Measurements from ENCODE around the gene MANSC4. TPM values are rescaled to one million over a fixed set of nuclear protein-coding genes. Genes with fewer than 3 reads are reported as not detected.

MANSC4 gene
- total RNA-seq, 1 experiment from 2014 or later: not detected

DNA sequence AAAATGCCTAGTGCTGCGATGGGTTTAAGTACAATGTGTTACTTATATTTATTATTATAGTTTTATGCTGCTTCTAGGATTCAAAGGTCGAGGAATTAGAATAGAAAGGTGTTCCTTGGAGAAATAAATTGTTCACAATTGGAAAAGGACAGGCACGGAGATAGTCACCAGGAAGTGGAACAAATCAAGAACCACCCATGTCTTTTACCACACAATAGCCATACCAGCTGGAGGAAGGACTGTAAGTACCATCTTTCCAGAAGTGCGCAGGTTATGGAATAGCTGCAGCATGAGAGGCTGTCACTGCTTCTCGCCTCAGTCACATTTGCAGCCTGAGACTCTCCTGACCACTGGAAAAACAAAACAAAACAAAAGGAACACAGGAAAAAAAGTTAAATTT lies 40.5 kb upstream of the MANSC4 start:
- ATAC-seq (no peak), DNase-seq (ENCODE audit: low read depth, low spot score) (no peak)
- ChIA-PET POLR2A (no interaction called here), CTCF (interaction anchor here (0.7 kb wide), 1 partner anchor 88 kb away, joined by 4 read pairs; no protein-coding TSS in a partner anchor)
- Histone ChIP-seq H3K27me3 (ENCODE audit: control insufficient read depth, insufficient read depth, low read length) (no peaks in the 10 kb centered on the region), H3K27ac (ENCODE audit: low read length) (no peak overlapping the region), H3K4me3 (ENCODE audit: low read depth in 2 of 2, low read length in 2 of 2) (no peak overlapping the region), H3K36me3 (ENCODE audit: control insufficient read depth, insufficient read depth, low read length) (no peaks in the 10 kb centered on the region), H3K4me1 (ENCODE audit: control insufficient read depth, insufficient read depth, low read length) (peaks cover 7% of the 10 kb centered on the region; the same call in 1 of the 2 replicates), H3K9me3 (ENCODE audit: control insufficient read depth, insufficient read depth, low read depth, low read length) (no peaks in the 10 kb centered on the region)
- no TSS peak for BruUV-seq (replicated peaks)
- intact Hi-C loops (cut with micrococcal nuclease; ENCODE audit: unreplicated experiment): no loop called here
- in situ Hi-C loops (cut with HindIII; ENCODE audit: low pct_unique_long_range_greater_than_20kb, low sequenced_read_pairs): no loop called here
- TF ChIP-seq SIN3A (IDR thresholded peaks at IDR 0.05; ENCODE audit: borderline replicate concordance, insufficient read depth, low read depth, low read length): no peak
- TF ChIP-seq TCF7L2 (IDR thresholded peaks at IDR 0.05; ENCODE audit: low read depth, low read length): no peak
- TF ChIP-seq, protein P1, sequence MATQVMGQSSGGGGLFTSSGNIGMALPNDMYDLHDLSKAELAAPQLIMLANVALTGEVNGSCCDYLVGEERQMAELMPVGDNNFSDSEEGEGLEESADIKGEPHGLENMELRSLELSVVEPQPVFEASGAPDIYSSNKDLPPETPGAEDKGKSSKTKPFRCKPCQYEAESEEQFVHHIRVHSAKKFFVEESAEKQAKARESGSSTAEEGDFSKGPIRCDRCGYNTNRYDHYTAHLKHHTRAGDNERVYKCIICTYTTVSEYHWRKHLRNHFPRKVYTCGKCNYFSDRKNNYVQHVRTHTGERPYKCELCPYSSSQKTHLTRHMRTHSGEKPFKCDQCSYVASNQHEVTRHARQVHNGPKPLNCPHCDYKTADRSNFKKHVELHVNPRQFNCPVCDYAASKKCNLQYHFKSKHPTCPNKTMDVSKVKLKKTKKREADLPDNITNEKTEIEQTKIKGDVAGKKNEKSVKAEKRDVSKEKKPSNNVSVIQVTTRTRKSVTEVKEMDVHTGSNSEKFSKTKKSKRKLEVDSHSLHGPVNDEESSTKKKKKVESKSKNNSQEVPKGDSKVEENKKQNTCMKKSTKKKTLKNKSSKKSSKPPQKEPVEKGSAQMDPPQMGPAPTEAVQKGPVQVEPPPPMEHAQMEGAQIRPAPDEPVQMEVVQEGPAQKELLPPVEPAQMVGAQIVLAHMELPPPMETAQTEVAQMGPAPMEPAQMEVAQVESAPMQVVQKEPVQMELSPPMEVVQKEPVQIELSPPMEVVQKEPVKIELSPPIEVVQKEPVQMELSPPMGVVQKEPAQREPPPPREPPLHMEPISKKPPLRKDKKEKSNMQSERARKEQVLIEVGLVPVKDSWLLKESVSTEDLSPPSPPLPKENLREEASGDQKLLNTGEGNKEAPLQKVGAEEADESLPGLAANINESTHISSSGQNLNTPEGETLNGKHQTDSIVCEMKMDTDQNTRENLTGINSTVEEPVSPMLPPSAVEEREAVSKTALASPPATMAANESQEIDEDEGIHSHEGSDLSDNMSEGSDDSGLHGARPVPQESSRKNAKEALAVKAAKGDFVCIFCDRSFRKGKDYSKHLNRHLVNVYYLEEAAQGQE (IDR thresholded peaks at IDR 0.05; ENCODE audit: insufficient read depth in 1 of 2, low read depth in 2 of 2, low read length in 1 of 2): no peak
- TF ChIP-seq, protein P2, sequence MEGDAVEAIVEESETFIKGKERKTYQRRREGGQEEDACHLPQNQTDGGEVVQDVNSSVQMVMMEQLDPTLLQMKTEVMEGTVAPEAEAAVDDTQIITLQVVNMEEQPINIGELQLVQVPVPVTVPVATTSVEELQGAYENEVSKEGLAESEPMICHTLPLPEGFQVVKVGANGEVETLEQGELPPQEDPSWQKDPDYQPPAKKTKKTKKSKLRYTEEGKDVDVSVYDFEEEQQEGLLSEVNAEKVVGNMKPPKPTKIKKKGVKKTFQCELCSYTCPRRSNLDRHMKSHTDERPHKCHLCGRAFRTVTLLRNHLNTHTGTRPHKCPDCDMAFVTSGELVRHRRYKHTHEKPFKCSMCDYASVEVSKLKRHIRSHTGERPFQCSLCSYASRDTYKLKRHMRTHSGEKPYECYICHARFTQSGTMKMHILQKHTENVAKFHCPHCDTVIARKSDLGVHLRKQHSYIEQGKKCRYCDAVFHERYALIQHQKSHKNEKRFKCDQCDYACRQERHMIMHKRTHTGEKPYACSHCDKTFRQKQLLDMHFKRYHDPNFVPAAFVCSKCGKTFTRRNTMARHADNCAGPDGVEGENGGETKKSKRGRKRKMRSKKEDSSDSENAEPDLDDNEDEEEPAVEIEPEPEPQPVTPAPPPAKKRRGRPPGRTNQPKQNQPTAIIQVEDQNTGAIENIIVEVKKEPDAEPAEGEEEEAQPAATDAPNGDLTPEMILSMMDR (IDR thresholded peaks at IDR 0.05): no peak
- TF ChIP-seq POLR2AphosphoS5 (IDR thresholded peaks at IDR 0.05; ENCODE audit: low read depth, low read length): no peak

GRCh38 chr12:27818401-27818918 lies 38.4 kb upstream of the MANSC4 start:
- POLR2A ChIA-PET: no interaction called here
- no TSS peak for BruUV-seq (replicated peaks)
- H3K27ac ChIP-seq (ENCODE audit: low read length): no peak overlapping the region

More at GRCh38 chr12:27818401-27818918, 38.4 kb upstream of the MANSC4 start:
- Histone ChIP-seq H3K4me3 (ENCODE audit: low read depth in 2 of 2, low read length in 2 of 2) (no peak overlapping the region), H3K4me1 (ENCODE audit: control insufficient read depth, insufficient read depth, low read length) (peaks cover 7% of the 10 kb centered on the region; the same call in 1 of the 2 replicates), H3K9me3 (ENCODE audit: control insufficient read depth, insufficient read depth, low read depth, low read length) (no peaks in the 10 kb centered on the region), H3K36me3 (ENCODE audit: control insufficient read depth, insufficient read depth, low read length) (no peaks in the 10 kb centered on the region), H3K27me3 (ENCODE audit: control insufficient read depth, insufficient read depth, low read length) (no peaks in the 10 kb centered on the region)
- TF ChIP-seq POLR2AphosphoS5 (IDR thresholded peaks at IDR 0.05; ENCODE audit: low read depth, low read length): no peak
- TF ChIP-seq, protein P2 (IDR thresholded peaks at IDR 0.05): no peak
- TF ChIP-seq, protein P1 (IDR thresholded peaks at IDR 0.05; ENCODE audit: insufficient read depth in 1 of 2, low read depth in 2 of 2, low read length in 1 of 2): no peak
- TF ChIP-seq SIN3A (IDR thresholded peaks at IDR 0.05; ENCODE audit: borderline replicate concordance, insufficient read depth, low read depth, low read length): no peak
- no peak for TF ChIP-seq TCF7L2 (IDR thresholded peaks at IDR 0.05; ENCODE audit: low read depth, low read length)
- CTCF ChIA-PET: interaction anchor here (0.6 kb wide), 1 partner anchor 86 kb away, joined by 3 read pairs; no protein-coding TSS in a partner anchor
- DNase-seq (ENCODE audit: low read depth, low spot score) (no peak), ATAC-seq (no peak)
- in situ Hi-C loops (cut with HindIII; ENCODE audit: low pct_unique_long_range_greater_than_20kb, low sequenced_read_pairs) (no loop called here), intact Hi-C loops (cut with micrococcal nuclease; ENCODE audit: unreplicated experiment) (no loop called here)
